Suprapubic skin (tissue), 4 donors: Measurements from ENCODE around the gene THRB. TPM values are rescaled to one million over a fixed set of nuclear protein-coding genes. Genes with fewer than 3 reads are reported as not detected.

Experiments used
- DNase-seq, 2 donors: peaks; one replicate each; pipeline ENCODE4 v3.0.0-alpha.2; 2019; ENCODE audit warnings: low spot score in 2 of 2
- H3K27ac ChIP-seq: fragments of 200-600 bp; sonication (generic); one replicate; pipeline ENCODE4 v1.5.1; 2019
- H3K27me3 ChIP-seq: fragments of 200-600 bp; sonication (generic); one replicate; pipeline ENCODE4 v1.5.1; 2019
- H3K36me3 ChIP-seq: fragments of 200-600 bp; sonication (generic); one replicate; pipeline ENCODE4 v1.5.1; 2019
- H3K4me1 ChIP-seq: fragments of 200-600 bp; sonication (generic); one replicate; pipeline ENCODE4 v1.5.1; 2019
- H3K4me3 ChIP-seq: fragments of 200-600 bp; sonication (generic); one replicate; pipeline ENCODE4 v1.5.1; 2019; ENCODE audit warnings: mild to moderate bottlenecking
- H3K9me3 ChIP-seq: fragments of 200-600 bp; sonication (generic); one replicate; pipeline ENCODE4 v1.5.1; 2019
- CTCF ChIP-seq, 2 donors: fragments of 200-600 bp in 1 of 2; fragments of 450-650 bp in 1 of 2; sonication (generic) in 1 of 2; IDR thresholded peaks; one replicate each; pipeline ENCODE4 v1.5.1; 2016 to 2019; ENCODE audit warnings: antibody characterized with exemption in 2 of 2, mild to moderate bottlenecking in 1 of 2, moderate library complexity in 1 of 2
- EP300 ChIP-seq: sonication (generic); formaldehyde crosslinking; IDR thresholded peaks from one replicate; pipeline ENCODE4 v1.6.1; 2017; ENCODE audit warnings: antibody characterized with exemption
- POLR2A ChIP-seq, 2 donors: fragments of 450-650 bp; IDR thresholded peaks; one replicate each; pipeline ENCODE4 v1.6.1; 2017; ENCODE audit warnings: antibody characterized with exemption in 2 of 2, mild to moderate bottlenecking in 2 of 2, moderate library complexity in 2 of 2
- POLR2AphosphoS5 ChIP-seq, 3 donors: sonication (generic); formaldehyde crosslinking; IDR thresholded peaks; one replicate each; pipeline ENCODE4 v1.6.1; 2017; ENCODE audit warnings: antibody characterized with exemption in 3 of 3
- WGBS: methylation state at CpG from one replicate; pipeline ENCODE4 v1.1.5; 2018; 5-methylcytosine and 5-hydroxymethylcytosine counted together
- total RNA-seq, 4 donors: library from RNA; depleted of rRNA; stranded (reverse); fragments of >200 nt; gene quantifications; one replicate each; pipeline ENCODE4 v1.1.0, GENCODE V29; 2016

The THRB gene
- total RNA-seq, 4 donors from 2014 or later: 16.6 to 32.9 (median 24.4) TPM

GRCh38 chr3:24520976-24521419, 26.3 kb upstream of the THRB start:
- Histone ChIP-seq H3K4me3 (peak overlapping the region; percentile 81), H3K9me3 (no peaks in the 10 kb centered on the region), H3K4me1 (peaks cover 17% of the 10 kb centered on the region), H3K36me3 (no peaks in the 10 kb centered on the region), H3K27ac (peak overlapping the region; percentile 87), H3K27me3 (no peaks in the 10 kb centered on the region)
- 7% methylated on average over 7 of the region's 8 CpGs for WGBS
- no peak for DNase-seq
- TF ChIP-seq EP300: no peak
- TF ChIP-seq POLR2AphosphoS5 (IDR thresholded peaks at IDR 0.05): no peak
- TF ChIP-seq CTCF (IDR thresholded peaks at IDR 0.05): no peak
- no peak for TF ChIP-seq POLR2A (IDR thresholded peaks at IDR 0.05)

GRCh38 chr3:24520101-24520495, 25.4 kb upstream of the THRB start:
- Histone ChIP-seq H3K4me3 (no peak overlapping the region), H3K36me3 (no peaks in the 10 kb centered on the region), H3K4me1 (peaks cover 17% of the 10 kb centered on the region), H3K27ac (no peak overlapping the region), H3K27me3 (no peaks in the 10 kb centered on the region), H3K9me3 (no peaks in the 10 kb centered on the region)
- no peak for DNase-seq
- TF ChIP-seq CTCF (IDR thresholded peaks at IDR 0.05) (no peak), POLR2A (IDR thresholded peaks at IDR 0.05) (no peak), POLR2AphosphoS5 (IDR thresholded peaks at IDR 0.05) (no peak), EP300 (no peak)
- 97% methylated on average over 2 of the region's 2 CpGs for WGBS

- Histone ChIP-seq H3K27ac (no peak overlapping the region), H3K27me3 (no peaks in the 10 kb centered on the region), H3K4me1 (peaks cover 17% of the 10 kb centered on the region), H3K9me3 (no peaks in the 10 kb centered on the region), H3K36me3 (no peaks in the 10 kb centered on the region), H3K4me3 (no peak overlapping the region)
- 81% methylated on average over 15 of the region's 15 CpGs for WGBS
- TF ChIP-seq POLR2A (IDR thresholded peaks at IDR 0.05): no peak
- no peak for TF ChIP-seq CTCF (IDR thresholded peaks at IDR 0.05)
- no peak for TF ChIP-seq POLR2AphosphoS5 (IDR thresholded peaks at IDR 0.05)
- no peak for TF ChIP-seq EP300
- DNase-seq: no peak
These were observed 24.9 kb upstream of the THRB start for GRCh38 chr3:24519368-24520100.

GRCh38 chr3:24518990-24519367, 24.3 kb upstream of the THRB start:
- Histone ChIP-seq H3K9me3 (no peaks in the 10 kb centered on the region), H3K27ac (no peak overlapping the region), H3K27me3 (no peaks in the 10 kb centered on the region), H3K4me3 (no peak overlapping the region), H3K4me1 (peaks cover 17% of the 10 kb centered on the region), H3K36me3 (no peaks in the 10 kb centered on the region)
- WGBS: 77% methylated on average over 4 of the region's 4 CpGs
- TF ChIP-seq POLR2A (IDR thresholded peaks at IDR 0.05) (no peak), POLR2AphosphoS5 (IDR thresholded peaks at IDR 0.05) (no peak), CTCF (IDR thresholded peaks at IDR 0.05) (no peak)
- no peak for DNase-seq

- WGBS: 88% methylated on average over 4 of the region's 4 CpGs
- H3K4me1 ChIP-seq: no peaks in the 10 kb centered on the region
- no peaks in the 10 kb centered on the region for H3K9me3 ChIP-seq
- DNase-seq: no peak
- no peak overlapping the region for H3K27ac ChIP-seq
- no peaks in the 10 kb centered on the region for H3K36me3 ChIP-seq
- H3K27me3 ChIP-seq: no peaks in the 10 kb centered on the region
- H3K4me3 ChIP-seq: no peak overlapping the region
- no peak for TF ChIP-seq POLR2A (IDR thresholded peaks at IDR 0.05)
- TF ChIP-seq EP300: no peak
- TF ChIP-seq CTCF (IDR thresholded peaks at IDR 0.05): no peak
- TF ChIP-seq POLR2AphosphoS5 (IDR thresholded peaks at IDR 0.05): no peak
These were observed 19.5 kb upstream of the THRB start for GRCh38 chr3:24514119-24514518.
